ENCODE measurements around the gene COX6A1.

DNA sequence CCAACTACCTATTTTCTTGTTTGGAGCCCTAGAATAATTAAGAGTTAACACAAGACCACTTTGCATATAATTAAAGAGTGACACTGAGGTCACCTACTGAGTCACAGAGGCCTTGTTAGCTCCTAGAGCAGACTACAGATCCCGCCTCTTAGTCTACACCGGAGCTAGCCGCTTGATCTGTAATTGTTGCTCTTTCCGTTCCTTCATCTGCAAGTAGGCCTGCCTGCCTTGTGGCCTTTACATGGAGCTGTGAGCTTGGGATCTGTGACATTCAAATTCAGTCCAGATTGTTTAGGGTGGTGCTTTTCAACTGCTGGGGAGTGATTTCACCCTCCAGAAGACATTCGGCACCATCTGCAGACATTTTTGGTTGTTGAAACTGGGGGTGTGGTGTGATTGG lies 52.4 kb downstream of the COX6A1 start:
- TF ChIP-seq ZNF565 (CRISPR knock-in tag; conservative IDR thresholded peaks at IDR 0.05; ENCODE audit: low read depth) (no peak), ZNF70 (CRISPR knock-in tag; IDR thresholded peaks at IDR 0.05) (no peak), ZFP30 (CRISPR knock-in tag; IDR thresholded peaks at IDR 0.05) (no peak), ESRRG (CRISPR knock-in tag; IDR thresholded peaks at IDR 0.05) (no peak), RARB (CRISPR knock-in tag; IDR thresholded peaks at IDR 0.05) (no peak), SNAI2 (CRISPR knock-in tag; IDR thresholded peaks at IDR 0.05) (no peak), ISL1 (CRISPR knock-in tag; IDR thresholded peaks at IDR 0.05) (no peak), PPARA (CRISPR knock-in tag; IDR thresholded peaks at IDR 0.05; ENCODE audit: borderline replicate concordance) (no peak)
- TF ChIP-seq, protein P1, sequence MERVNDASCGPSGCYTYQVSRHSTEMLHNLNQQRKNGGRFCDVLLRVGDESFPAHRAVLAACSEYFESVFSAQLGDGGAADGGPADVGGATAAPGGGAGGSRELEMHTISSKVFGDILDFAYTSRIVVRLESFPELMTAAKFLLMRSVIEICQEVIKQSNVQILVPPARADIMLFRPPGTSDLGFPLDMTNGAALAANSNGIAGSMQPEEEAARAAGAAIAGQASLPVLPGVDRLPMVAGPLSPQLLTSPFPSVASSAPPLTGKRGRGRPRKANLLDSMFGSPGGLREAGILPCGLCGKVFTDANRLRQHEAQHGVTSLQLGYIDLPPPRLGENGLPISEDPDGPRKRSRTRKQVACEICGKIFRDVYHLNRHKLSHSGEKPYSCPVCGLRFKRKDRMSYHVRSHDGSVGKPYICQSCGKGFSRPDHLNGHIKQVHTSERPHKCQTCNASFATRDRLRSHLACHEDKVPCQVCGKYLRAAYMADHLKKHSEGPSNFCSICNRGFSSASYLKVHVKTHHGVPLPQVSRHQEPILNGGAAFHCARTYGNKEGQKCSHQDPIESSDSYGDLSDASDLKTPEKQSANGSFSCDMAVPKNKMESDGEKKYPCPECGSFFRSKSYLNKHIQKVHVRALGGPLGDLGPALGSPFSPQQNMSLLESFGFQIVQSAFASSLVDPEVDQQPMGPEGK (CRISPR knock-in tag; IDR thresholded peaks at IDR 0.05; ENCODE audit: borderline replicate concordance) = no peak
